NB4 (cell line): ENCODE data around the gene SEMA5B.

Experiments used
- MYC ChIP-seq: IDR thresholded peaks from 2 replicates; pipeline ENCODE4 v1.6.1; 2011; ENCODE audit warnings: low read depth, low read length
- POLR2A ChIP-seq: IDR thresholded peaks from 2 replicates; pipeline ENCODE4 v1.6.1; 2011; ENCODE audit warnings: mild to moderate bottlenecking; ENCODE audit not compliant: insufficient read length; ENCODE audit errors: extremely low read depth
- TF ChIP-seq, protein P1 (sequence below): IDR thresholded peaks from 2 replicates; pipeline ENCODE4 v1.6.1; 2011; ENCODE audit warnings: low read depth, low read length
- TF ChIP-seq, protein P2 (sequence below): IDR thresholded peaks from one replicate; pipeline ENCODE4 v1.5.1; 2012; ENCODE audit warnings: low read depth, low read length

DNA sequence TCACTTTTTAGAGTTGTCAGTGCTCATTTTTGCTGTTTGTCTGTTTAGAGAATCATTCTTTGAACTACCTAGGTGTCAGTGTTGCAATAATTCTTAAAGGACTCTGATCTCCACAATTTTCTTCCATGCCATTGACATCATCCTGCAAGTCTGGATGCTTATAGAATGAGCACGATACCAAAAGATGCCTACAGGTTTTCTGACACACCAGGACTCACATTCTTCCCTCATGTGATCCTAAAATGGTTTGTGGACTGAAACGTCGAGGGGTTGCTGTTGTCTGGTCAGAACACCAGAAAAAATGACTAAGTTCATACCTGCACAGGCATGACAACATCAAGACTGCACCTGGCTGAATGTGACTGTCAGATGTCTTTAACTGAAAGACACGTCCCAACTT lies 95.9 kb downstream of the SEMA5B start:
- TF ChIP-seq, protein P1, sequence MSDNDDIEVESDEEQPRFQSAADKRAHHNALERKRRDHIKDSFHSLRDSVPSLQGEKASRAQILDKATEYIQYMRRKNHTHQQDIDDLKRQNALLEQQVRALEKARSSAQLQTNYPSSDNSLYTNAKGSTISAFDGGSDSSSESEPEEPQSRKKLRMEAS = no peak
- TF ChIP-seq POLR2A = no peak
- TF ChIP-seq, protein P2, sequence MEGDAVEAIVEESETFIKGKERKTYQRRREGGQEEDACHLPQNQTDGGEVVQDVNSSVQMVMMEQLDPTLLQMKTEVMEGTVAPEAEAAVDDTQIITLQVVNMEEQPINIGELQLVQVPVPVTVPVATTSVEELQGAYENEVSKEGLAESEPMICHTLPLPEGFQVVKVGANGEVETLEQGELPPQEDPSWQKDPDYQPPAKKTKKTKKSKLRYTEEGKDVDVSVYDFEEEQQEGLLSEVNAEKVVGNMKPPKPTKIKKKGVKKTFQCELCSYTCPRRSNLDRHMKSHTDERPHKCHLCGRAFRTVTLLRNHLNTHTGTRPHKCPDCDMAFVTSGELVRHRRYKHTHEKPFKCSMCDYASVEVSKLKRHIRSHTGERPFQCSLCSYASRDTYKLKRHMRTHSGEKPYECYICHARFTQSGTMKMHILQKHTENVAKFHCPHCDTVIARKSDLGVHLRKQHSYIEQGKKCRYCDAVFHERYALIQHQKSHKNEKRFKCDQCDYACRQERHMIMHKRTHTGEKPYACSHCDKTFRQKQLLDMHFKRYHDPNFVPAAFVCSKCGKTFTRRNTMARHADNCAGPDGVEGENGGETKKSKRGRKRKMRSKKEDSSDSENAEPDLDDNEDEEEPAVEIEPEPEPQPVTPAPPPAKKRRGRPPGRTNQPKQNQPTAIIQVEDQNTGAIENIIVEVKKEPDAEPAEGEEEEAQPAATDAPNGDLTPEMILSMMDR = no peak
- TF ChIP-seq MYC = no peak
